Coronary artery (tissue), 2 donors: Measurements from ENCODE around the gene ANKRD28.
A peak's percentile ranks its signal among the peaks of the same experiment; 100 is the strongest.

Source experiments
- DNase-seq: peaks from one replicate; pipeline ENCODE4 v3.0.0-alpha.2; 2017; ENCODE audit warnings: low spot score
- H3K27ac ChIP-seq, 2 donors: fragments of 200-600 bp; sonication (generic); one replicate each; pipeline ENCODE4 v1.5.1; 2016 to 2019
- H3K4me3 ChIP-seq: fragments of 200-600 bp; sonication (generic); 2 replicates; pipeline ENCODE4 v1.5.1; 2016; ENCODE audit warnings: mild to moderate bottlenecking, moderate library complexity
- TF ChIP-seq, protein P1 (sequence below): fragments of 200-600 bp; sonication (generic); IDR thresholded peaks from one replicate; pipeline ENCODE4 v1.5.1; 2019; ENCODE audit warnings: antibody characterized with exemption

The ANKRD28 gene

DNA sequence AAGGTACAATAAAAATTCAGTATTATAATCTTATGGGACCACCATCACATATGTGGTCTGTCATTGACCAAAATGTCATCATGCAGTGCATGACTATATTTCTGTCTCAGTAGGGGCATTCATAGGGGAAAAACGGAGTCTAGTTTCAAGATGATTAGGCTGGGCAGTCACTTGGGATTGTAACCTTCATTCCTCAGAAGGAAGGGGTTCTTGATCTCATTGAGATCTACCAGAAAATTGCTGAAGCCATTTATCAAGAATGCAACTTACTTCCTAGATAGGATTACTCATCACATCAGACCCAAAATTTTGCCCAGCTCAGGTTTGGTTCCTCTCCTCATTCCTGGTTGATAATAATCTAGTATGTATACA, 158.9 kb downstream of the ANKRD28 start:
- no peak overlapping the region for H3K4me3 ChIP-seq
- no peak for DNase-seq
- TF ChIP-seq, protein P1, sequence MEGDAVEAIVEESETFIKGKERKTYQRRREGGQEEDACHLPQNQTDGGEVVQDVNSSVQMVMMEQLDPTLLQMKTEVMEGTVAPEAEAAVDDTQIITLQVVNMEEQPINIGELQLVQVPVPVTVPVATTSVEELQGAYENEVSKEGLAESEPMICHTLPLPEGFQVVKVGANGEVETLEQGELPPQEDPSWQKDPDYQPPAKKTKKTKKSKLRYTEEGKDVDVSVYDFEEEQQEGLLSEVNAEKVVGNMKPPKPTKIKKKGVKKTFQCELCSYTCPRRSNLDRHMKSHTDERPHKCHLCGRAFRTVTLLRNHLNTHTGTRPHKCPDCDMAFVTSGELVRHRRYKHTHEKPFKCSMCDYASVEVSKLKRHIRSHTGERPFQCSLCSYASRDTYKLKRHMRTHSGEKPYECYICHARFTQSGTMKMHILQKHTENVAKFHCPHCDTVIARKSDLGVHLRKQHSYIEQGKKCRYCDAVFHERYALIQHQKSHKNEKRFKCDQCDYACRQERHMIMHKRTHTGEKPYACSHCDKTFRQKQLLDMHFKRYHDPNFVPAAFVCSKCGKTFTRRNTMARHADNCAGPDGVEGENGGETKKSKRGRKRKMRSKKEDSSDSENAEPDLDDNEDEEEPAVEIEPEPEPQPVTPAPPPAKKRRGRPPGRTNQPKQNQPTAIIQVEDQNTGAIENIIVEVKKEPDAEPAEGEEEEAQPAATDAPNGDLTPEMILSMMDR = no peak
- no peak overlapping the region for H3K27ac ChIP-seq

DNA sequence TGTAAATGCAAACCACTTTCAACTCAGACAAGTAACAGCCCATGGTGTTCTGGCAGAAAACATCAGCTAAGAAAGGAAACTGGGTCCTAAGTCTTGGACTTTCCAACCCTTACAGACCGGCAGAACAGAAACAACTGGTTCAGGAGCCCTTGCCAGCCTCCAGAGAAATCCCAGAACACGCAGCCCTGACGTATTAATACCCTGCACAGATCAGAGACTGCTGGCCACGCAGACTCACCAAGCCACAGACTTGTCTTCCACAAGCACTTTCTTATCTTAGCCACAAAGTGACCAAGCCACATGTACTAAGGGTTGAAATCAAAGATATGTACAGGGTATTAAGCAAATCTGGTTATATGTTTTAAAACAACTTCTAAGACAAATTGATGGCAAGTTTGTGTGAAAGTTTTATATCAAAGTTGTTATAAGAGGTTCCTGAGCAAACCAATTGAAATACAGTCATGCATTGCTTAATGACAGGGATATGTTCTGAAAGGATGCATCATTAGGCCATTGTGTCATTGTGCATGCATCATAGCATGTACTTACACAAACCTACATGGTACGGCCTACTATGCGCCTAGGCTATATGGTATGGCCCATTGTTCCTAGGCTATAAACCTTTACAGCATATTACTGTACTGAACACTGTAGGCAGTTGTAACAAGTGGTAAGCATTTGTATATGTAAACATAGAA, 159.4 kb downstream of the ANKRD28 start:
- no peak overlapping the region for H3K27ac ChIP-seq

DNA sequence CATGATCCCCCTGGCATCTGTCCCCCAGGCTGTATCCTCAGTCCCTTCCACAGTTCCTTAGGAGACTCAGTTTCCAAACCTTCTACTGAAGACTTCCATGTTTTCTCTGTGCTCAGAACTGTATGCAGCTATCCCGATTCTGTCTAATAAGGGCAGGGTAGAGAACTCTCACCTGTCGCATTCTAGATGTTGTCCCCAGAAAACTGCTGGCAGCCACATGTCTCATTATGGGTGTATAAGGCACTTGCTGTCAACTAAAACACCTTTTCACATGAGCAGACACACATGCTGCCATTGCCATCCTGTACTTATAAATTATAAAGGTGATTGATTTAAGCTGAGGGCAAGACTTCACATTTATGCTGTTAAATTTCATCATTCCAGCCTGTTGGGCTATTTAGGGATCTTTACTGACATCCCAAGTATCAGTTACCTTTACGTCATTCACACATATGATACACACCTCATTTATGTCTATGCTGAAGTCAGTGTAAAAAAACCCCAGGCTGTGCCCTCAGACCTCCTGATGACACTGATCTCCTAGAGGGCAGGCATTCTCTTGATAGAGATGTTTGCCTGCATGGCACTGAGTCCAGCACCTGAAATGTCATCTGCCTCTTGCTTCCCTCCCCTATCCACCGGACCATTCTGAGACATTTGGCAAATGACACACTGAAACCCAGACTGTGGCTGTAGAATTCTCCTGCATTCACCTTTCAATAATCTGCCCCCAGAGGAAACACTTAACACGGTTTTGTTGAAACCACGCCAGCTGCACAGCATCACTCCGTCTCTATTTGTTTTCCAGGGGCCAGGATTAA, 160.4 kb downstream of the ANKRD28 start:
- TF ChIP-seq, protein P1 = no peak
- no peak overlapping the region for H3K4me3 ChIP-seq
- no peak for DNase-seq
- H3K27ac ChIP-seq = peak overlapping the region in 1 of 2 donors; percentile 38

More for the DNA sequence above, 159.4 kb downstream of the ANKRD28 start:
- TF ChIP-seq, protein P1 = no peak
- no peak for DNase-seq
- H3K4me3 ChIP-seq = no peak overlapping the region

DNA sequence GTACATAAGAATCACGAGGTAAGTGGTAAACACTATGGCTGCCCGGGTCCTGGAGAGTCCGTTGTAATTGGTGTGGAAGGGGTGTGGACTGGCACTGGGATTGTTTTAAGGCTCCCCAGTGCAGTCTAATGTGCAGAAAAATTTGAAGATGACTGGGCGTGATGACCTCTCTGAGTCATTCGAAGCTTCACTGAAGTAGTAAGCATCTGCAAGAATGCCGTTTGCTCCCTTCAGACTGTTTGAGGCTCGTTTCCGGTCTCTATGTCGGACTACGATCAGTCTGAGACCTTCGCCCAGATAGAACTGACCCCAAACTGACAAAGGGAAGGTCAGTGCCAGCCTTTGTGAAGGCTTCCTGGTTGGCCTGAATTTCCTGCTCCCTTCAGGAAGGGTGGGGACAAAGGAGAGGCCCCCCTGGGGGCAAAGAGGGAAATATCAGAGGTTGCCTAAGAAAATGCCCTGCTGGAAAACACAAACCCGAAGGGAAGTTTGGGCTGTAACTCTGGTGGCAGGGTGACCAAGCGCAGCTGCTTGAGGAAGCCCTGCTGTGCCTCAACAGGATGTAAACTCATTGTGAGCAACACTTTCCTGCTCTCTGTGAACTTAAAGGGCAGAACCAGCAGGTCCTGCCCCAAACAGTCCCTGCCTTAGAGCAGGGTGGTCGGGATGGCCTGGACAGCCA, 161.6 kb downstream of the ANKRD28 start:
- peak overlapping the region in 1 of 2 donors; percentile 50 for H3K27ac ChIP-seq
- no peak for DNase-seq

DNA sequence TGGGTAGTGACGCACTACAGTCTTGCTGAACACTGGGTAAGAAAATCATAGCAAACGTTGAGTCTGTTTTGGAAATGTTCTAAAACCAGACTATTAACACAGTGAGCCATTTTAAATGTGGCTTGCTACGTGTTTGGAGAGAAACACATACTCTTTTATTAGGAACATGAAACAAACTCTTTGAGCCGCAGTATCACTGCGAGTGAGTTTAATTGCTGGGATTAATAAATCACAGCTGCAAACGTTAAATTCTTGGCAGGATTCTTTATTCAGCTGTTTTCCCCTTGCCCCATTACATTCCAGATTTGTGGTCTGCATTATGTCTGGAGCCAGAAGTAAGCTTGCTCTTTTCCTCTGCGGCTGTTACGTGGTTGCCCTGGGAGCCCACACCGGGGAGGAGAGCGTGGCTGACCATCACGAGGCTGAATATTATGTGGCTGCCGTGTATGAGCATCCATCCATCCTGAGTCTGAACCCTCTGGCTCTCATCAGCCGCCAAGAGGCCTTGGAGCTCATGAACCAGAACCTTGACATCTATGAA, 162.6 kb downstream of the ANKRD28 start:
- no peak for DNase-seq
- TF ChIP-seq, protein P1 = no peak
- Histone ChIP-seq H3K27ac (peak overlapping the region in 1 of 2 donors; percentile 50), H3K4me3 (no peak overlapping the region)

More for the DNA sequence above, 161.6 kb downstream of the ANKRD28 start:
- TF ChIP-seq, protein P1 = no peak
- no peak overlapping the region for H3K4me3 ChIP-seq

DNA sequence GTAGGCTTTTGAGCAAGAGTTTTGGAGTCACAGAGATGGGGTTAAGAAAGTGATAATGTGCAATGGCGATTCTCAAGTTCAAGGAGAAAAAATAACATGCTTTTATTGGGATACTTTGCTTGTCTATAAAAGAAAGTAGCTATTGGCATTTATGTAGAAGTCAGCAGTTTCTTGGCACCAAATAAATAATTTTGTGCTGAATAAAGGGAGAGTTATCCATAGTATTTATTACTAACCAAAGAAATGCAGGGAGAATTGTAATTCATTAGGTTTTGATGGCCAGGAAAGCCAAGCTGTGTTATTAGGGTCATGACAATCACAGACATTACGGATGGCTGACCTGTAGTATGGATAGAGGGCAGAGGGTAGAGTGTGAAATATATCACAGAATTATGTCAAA, 163.1 kb downstream of the ANKRD28 start:
- Histone ChIP-seq H3K27ac (peak overlapping the region in 1 of 2 donors; percentile 50), H3K4me3 (no peak overlapping the region)
- no peak for DNase-seq
- TF ChIP-seq, protein P1 = no peak
